NCI-H2081 treated with DMSO at 0.1 percent for 48 hours (cell line): ENCODE measurements around the gene IDE.

Experiments
- DNase-seq: peaks from one replicate; lab custom pipeline; 2025; lab: John Stamatoyannopoulos, UW

The IDE gene

DNA sequence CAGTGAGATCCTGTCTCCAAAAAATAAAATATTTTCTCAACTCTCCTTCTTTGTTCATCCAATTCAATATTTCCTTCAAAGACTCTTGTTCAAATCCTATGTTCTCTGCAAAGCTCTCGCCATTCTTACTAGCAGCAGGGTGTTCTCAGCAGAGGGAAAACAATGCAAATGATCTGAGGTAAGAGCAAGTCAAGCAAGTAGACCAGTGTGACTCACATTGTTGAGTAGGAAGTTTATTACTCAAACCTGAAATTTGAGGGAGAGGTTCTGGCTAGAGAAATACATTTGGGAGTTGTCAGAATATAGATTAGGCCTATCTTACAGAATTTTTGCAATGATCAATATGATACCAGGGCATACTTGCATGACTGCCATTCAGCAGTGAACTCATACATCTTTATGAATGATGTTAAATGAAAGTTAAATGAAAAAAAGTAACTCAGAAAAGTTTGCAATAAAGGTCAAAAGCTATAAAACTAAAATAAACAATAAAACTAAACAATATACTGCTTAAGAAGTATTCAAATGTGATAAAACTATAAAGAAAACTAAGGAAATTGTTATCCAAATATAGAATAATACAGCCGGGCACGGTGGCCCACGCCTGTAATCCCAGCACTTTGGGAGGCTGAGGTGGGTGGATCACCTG, 5.8 kb downstream of the IDE start:
- DNase-seq: no peak

DNA sequence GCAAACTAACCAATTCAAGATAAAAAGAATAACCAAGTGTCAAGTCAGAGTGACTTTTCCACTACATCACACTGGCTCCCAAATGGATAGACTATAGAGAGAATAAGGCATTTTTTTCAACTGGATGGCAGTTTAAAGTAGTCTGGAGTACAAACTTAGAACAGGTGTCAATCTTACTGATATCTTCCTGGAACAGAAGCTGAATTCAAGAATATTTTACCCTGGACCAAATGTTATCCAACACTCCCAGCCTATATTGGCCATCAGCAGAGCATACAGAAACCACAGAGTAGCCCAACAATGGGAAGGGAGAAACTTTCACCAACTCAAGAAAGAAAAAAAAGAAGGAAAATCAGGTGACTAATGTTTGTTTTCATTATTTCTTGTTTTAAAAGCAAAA, 11.5 kb downstream of the IDE start:
- DNase-seq: no peak

DNA sequence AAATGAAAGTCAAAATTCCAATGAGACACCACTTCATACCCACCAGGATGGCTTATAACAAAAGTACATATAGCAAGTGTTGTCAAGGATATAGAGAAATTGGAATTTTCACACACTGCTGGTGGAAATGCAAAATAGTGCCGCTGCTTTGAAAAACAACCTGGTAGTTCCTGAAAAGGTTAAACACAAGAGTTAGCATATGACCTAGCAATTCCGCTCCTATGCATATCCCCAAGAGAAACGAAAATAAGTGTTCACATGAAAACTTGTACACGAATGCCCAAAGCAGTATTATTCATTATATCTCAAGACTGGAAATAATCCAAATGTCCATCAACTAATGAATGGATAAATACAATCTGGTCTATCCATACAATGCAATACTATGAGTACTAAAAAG, 14.8 kb downstream of the IDE start:
- DNase-seq: no peak

- DNase-seq: no peak
Observed at GRCh38 chr10:92553959-92554358, 19.9 kb downstream of the IDE start.

DNA sequence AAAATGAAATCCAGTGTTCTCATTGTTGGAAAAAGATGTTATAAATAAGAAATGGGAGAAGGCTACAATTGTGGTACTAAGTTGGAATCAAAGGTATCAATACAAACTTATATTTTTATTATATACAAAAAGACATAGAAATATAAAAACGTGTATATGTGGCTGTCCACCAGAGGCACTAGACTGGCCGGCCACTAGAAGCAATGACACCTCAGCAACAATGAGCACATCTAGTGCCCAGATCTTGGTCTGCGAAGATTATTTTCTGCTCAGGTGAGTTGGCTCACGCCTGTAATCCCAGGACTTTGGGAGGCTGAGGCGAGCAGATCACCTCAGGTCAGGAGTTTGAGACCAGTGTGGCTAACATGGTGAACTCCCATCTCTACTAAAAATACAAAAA, 21.6 kb downstream of the IDE start:
- no peak for DNase-seq

- DNase-seq: no peak
Observed at GRCh38 chr10:92550924-92551323, 23.0 kb downstream of the IDE start.

DNA sequence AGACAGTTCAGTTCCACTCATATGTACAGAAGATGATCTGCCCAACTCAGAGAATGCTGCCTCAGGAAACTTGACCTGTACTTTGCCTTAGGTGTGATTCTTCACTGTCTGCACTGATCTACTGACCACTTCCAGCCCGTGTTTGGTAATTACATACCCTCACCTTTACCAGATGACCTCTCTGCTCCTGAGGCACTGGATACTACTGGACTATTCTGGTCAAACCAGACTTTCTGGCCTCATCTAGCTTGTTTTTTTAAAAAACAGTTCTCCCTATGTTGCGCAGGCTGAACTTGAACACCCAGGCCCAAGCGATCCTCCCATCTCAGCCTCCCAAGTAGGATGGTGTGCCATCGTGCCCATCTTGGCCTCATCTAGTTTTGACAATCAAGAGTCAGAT, 26.2 kb downstream of the IDE start:
- no peak for DNase-seq

DNA sequence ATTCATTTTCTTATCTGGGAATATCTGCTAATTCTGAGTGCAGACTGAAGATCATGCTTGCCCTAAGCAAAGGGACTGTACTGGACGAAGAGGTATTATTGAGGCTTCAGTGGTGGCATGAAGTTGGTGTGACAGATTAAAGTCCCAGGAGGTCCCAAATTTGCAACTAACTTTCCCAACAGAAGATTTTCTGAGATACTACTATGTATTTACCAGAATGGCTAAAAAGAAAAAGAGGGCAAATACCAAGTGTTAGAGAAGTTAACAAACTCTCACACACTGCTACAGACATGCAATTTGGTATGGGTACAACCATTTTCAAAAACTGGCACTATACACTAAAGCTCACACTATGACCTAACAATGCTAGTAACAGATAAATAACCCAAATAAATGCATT, 28.3 kb downstream of the IDE start:
- DNase-seq: no peak

DNA sequence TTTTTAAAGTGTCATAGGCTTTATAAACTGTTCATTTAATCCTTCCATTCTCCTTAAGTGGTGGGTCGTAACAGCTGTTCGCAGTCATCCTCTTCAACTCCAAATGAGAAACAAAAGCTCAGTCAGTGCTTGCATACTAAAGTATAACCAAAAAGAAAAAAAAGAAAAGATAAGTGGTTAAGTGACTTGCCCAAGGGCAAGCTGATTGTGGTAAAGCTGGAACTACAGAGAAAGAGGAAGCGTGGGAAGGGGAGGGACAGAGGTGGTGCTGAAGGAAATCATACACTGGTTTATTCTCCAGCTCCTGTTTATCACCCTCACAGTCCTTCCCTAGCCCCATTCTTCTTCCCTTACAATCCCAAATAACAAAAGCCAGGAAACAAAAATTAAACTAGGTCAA, 29.6 kb downstream of the IDE start:
- DNase-seq: no peak

DNA sequence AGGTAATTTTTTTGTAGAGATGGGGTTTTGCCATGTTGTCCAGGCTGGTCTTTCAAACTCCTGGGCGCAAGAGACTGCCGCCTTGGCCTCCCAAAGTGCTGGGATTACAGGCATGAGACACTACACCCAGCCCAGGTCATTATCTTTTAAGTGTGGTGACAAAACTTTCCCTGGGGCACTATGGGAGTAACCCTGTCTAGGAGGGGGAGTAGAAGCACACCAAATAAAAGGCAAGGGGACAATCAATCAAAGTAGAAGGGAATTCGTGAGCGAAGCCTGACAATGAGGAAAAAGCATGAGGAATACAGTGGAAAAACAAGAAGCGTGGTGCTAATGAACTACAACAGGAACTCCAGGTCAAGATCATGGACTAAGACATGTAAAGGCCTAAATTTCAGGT, 31.4 kb downstream of the IDE start:
- DNase-seq: no peak

DNA sequence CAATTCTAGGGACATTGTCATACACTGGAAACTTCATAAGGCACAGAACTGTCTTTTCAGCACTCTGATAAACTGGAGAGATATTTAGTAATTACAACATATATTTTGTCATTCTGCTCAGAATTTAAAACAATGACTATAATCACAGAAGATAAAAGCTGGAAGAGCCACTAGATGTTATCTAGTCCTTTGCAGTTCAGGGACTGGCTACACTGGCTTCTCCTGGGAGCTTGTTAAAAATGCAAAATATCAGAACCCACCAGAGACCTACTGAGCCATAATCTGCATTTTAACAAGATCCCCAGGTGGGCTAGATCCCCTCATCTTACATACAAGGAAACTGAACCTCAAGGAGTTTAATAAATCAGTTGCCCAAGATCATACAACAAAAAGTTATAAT, 32.3 kb downstream of the IDE start:
- no peak for DNase-seq

- no peak for DNase-seq
Observed at GRCh38 chr10:92538231-92538958, 35.5 kb downstream of the IDE start.

GRCh38 chr10:92530891-92531535, 42.9 kb downstream of the IDE start:
- DNase-seq: no peak

DNA sequence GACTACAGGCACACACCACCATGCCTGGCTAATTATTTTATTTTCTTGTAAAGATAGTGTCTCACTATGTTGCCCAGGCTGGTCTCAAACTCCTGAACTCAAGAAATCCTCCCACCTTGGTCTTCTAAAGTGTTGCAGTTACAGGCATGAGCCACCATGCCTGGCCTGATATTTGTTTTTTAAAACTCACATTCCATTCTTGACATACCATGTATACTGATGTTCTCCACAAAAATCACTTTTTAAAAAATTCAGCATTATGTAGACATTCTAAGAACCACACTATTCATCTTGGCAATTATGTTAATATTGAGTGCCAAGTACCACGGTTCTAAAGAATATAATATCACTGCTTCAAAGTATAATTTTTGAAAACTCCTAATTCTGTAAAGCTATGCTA, 43.5 kb downstream of the IDE start:
- DNase-seq: no peak

DNA sequence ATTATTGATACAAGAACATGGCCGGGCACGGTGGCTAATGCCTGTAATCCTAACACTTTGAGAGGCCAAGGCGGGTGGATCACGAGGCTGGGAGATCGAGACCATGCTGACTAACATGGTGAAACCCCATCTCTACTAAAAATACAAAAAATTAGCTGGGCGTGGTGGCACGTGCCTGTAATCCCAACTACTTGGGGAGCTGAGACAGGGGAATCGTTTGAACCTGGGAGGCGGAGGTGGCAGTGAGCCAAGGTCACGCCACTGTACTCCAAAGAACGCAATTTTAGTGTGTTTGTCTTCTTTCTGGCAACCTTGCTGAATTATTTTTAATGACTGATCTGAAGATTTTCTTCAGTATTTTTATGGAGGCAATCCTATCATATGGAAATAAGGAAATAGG, 46.2 kb downstream of the IDE start:
- DNase-seq: no peak

GRCh38 chr10:92523639-92524038, 50.3 kb downstream of the IDE start:
- DNase-seq: no peak

DNA sequence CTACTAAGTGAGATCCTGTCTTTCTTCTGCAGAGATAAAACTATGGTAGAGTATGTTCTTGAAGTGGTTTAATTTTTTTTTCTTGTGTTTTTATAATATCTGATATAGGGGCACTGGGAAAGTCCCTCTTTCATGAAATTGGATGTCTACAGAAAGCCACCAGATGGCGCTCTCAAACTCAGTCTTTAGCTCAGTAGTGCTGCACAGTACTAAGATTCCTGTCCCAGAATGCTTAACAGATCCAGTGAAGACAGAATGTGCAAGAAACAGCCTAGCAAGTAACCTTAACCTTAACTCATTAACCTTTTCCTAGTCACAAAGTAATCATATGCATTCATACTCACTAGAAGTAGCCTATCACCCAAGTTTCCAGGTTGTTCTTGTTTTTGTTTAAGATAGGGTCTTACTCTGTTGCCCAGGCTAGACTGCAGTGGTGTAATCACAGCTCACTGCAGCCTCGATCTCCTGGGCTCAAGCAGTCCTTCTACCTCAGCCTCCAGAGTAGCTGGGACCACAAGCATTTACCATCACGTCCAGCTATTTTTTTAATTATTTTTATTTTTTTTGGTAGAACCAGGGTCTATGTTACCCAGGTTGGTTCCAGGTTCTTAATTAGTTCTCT, 56.7 kb downstream of the IDE start:
- peak; percentile 1 for DNase-seq

- DNase-seq: no peak
Observed at GRCh38 chr10:92508866-92509265, 65.0 kb downstream of the IDE start.

GRCh38 chr10:92506336-92506735, 67.6 kb downstream of the IDE start:
- no peak for DNase-seq

DNA sequence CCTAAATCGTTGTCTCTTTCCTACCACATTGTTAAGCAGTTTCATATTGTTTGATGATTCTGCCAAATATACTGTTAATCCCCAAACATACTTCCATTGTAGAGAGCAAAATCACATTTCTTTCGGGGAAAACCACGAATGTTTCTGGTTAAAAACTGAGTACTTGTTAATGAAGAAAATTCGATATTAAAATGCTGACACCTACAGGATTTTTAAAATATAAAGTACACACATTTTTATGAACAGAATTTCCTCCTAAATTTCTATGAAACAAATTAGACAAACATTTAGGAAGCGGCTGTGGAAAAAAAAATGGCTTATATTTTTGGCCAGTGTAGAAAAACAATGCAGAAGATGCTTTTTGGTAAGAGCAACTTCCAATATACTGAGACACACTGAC, 68.8 kb downstream of the IDE start:
- no peak for DNase-seq

DNA sequence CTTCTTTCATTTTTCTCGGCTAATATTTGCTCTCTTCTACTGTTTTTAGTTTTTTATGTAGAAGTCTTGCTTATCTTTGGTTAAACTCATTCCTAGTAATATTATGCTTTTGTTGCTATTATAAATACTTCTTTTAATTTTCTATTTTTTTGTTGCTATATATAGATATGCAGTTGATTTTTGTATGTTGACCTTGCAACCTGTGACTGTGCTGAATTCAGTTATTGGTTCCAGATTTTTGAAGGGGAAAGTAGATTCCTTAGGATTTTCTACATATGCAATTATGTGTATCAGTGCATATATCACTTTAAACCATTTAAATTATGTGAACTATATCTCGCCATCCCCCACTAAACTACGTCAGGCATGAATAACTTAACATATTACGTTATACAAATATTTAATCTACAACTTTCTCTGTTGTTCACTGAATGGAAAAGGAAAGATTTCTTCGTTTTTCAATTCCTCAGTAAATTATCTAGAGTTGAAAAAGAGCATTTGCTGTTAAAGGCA, 71.5 kb downstream of the IDE start:
- DNase-seq: no peak

- DNase-seq: no peak
Observed at GRCh38 chr10:92493362-92493761, 80.5 kb downstream of the IDE start.

DNA sequence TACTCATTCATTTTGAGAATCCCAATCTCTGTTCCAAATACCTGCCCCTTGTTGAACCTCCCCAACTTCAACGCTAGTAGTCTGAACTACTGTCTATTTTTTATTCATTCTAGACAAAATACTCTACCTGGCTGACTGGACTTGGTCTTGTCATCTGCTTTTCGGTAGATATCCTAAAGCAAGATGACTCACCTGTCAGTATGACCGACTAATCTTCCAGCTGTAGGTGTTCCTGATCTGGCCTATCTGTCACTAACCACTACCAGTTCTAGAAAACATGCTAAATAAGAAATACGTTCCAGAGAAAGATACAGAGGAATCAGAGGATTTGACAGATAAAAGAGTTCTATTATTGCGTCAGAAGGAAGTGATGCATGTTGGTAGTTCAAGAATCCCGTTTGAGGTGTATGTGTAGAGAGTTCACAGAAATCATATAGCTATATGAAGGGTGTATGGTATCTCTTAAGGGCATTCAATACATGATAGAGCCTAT, 81.1 kb downstream of the IDE start:
- DNase-seq: no peak
